OCI-M2 (cell line): ENCODE data around the gene AFAP1L2.

Experiments used
- DNase-seq: peaks from one replicate; lab custom pipeline; 2025; ENCODE audit not compliant: unreplicated experiment; lab: John Stamatoyannopoulos, UW

AFAP1L2 gene

GRCh38 chr10:114412907-114413797 is 8.8 kb upstream of the AFAP1L2 start:
- no peak for DNase-seq

- no peak for DNase-seq
Measured at GRCh38 chr10:114408968-114409444, 4.7 kb upstream of the AFAP1L2 start.

- DNase-seq = no peak
Measured at GRCh38 chr10:114408112-114408967, 4.0 kb upstream of the AFAP1L2 start.

GRCh38 chr10:114406455-114406854 is 2.2 kb upstream of the AFAP1L2 start:
- DNase-seq = no peak

- DNase-seq = no peak
Measured at GRCh38 chr10:114405011-114405350, 679 bp upstream of the AFAP1L2 start.

- no peak for DNase-seq
Measured at GRCh38 chr10:114403541-114404161, 651 bp downstream of the AFAP1L2 start.

- DNase-seq = no peak
Measured at GRCh38 chr10:114402871-114403540, 1.3 kb downstream of the AFAP1L2 start.

- DNase-seq = no peak
Measured at GRCh38 chr10:114402233-114402632, 2.1 kb downstream of the AFAP1L2 start.

GRCh38 chr10:114401195-114401791 is 3.0 kb downstream of the AFAP1L2 start:
- DNase-seq = no peak

GRCh38 chr10:114400091-114400490 is 4.2 kb downstream of the AFAP1L2 start:
- DNase-seq = no peak

- no peak for DNase-seq
Measured at GRCh38 chr10:114399576-114399975, 4.7 kb downstream of the AFAP1L2 start.

- no peak for DNase-seq
Measured at GRCh38 chr10:114398587-114399331, 5.5 kb downstream of the AFAP1L2 start.

- DNase-seq = no peak
Measured at GRCh38 chr10:114397651-114398145, 6.6 kb downstream of the AFAP1L2 start.

GRCh38 chr10:114396464-114396863 is 7.8 kb downstream of the AFAP1L2 start:
- no peak for DNase-seq

GRCh38 chr10:114395366-114396022 is 8.8 kb downstream of the AFAP1L2 start:
- DNase-seq = no peak

GRCh38 chr10:114394531-114394930 is 9.8 kb downstream of the AFAP1L2 start:
- DNase-seq = no peak

GRCh38 chr10:114393886-114394285 is 10.4 kb downstream of the AFAP1L2 start:
- DNase-seq = no peak

- DNase-seq = no peak
Measured at GRCh38 chr10:114393482-114393881, 10.8 kb downstream of the AFAP1L2 start.
